Kidney (tissue), 14 donors: ENCODE data around the gene VSNL1. TPM values are rescaled to one million over a fixed set of nuclear protein-coding genes. Genes with fewer than 3 reads are reported as not detected.

Experiments used
- DNase-seq, 5 donors: peaks; one replicate each; pipeline ENCODE4 v3.0.0-alpha.2; 2013 to 2020
- FAIRE-seq: peaks from 2 replicates; lab custom pipeline; 2012; peaks lifted over from hg19 to GRCh38; lab: Jason Lieb, UNC
- H3K27ac ChIP-seq, 2 donors: one replicate each; pipeline ENCODE4 v1.7.0; 2013; ENCODE audit warnings: low read depth in 2 of 2, low read length in 2 of 2, inconsistent platforms in 1 of 2
- H3K27me3 ChIP-seq: one replicate; pipeline ENCODE4 v1.7.1; 2013; ENCODE audit warnings: low read length, inconsistent platforms; ENCODE audit not compliant: control insufficient read depth, insufficient read depth
- H3K36me3 ChIP-seq, 3 donors: one replicate each; pipeline versions ENCODE4 v1.7.0 to v1.7.1; 2013; ENCODE audit warnings: low read length in 3 of 3, control low read depth in 1 of 3, inconsistent platforms in 1 of 3; ENCODE audit not compliant: insufficient read depth in 3 of 3, control insufficient read depth in 2 of 3
- H3K4me1 ChIP-seq, 3 donors: one replicate each; pipeline versions ENCODE4 v1.7.0 to v1.7.1; 2013; ENCODE audit warnings: low read length in 3 of 3, inconsistent platforms in 1 of 3, low read depth in 1 of 3; ENCODE audit not compliant: control insufficient read depth in 2 of 3, insufficient read depth in 2 of 3
- H3K4me3 ChIP-seq, 3 donors: one replicate each; pipeline versions ENCODE4 v1.7.0 to v1.8.1; 2013; ENCODE audit warnings: low read length in 3 of 3, control low read depth in 1 of 3, inconsistent platforms in 1 of 3
- H3K9ac ChIP-seq, 3 donors: one replicate each; pipeline versions ENCODE4 v1.7.0 to v1.7.1; 2013; ENCODE audit warnings: low read length in 3 of 3, control low read depth in 1 of 3, inconsistent platforms in 1 of 3
- H3K9me3 ChIP-seq, 3 donors: one replicate each; pipeline versions ENCODE4 v1.7.0 to v1.7.1; 2013; ENCODE audit warnings: low read length in 3 of 3, control low read depth in 1 of 3, inconsistent platforms in 1 of 3; ENCODE audit not compliant: control insufficient read depth in 2 of 3, insufficient read depth in 1 of 3
- CTCF ChIP-seq: IDR thresholded peaks from 3 replicates; pipeline ENCODE4 v1.5.1; 2012; ENCODE audit warnings: mild to moderate bottlenecking, moderate library complexity, borderline replicate concordance; ENCODE audit not compliant: insufficient read depth; ENCODE audit errors: extremely low read depth
- intact Hi-C: fragments of 100-400 bp; cut with DNase I; formaldehyde crosslinking; loops from one replicate; pipeline ENCODE4 v1.11.1; 2022
- polyA plus RNA-seq: library from polyadenylated mRNA; stranded (reverse); fragments of 350-450 nt; fragmentation: Illumina TruSeq; extraction: RNeasy Lipid Tissue Mini Kit (QIAGEN cat#74804); gene quantifications from one replicate; pipeline ENCODE4 v1.2.3, GENCODE V29; 2014; ENCODE audit warnings: low read depth, low replicate concordance; ENCODE audit not compliant: insufficient read depth
- total RNA-seq: library from RNA; stranded (reverse); fragmentation: NEBNext Ultra II Directional; extraction: Animal tissue kit (Norgen Biotek cat#: 25700); gene quantifications from one replicate; pipeline ENCODE4 v1.2.1, GENCODE V29; 2021
- donor health status: control.
- donor health status: control.
- donor health status: control.
- donor health status: control.
- donor health status: control.
- donor health status: DM: yes; HTN: yes; CAD: no.
- donor health status: Normal renal cell carcinoma (clear cell type).

The VSNL1 gene
- total and polyA plus RNA-seq, 2 donors from 2014 or later = 0.44 to 1.0 TPM

- DNase-seq (no peak), FAIRE-seq (no peak)
Measured at GRCh38 chr2:17660219-17660618, 119.7 kb downstream of the VSNL1 start.

GRCh38 chr2:17661460-17661859 lies 121.0 kb downstream of the VSNL1 start:
- no peak for FAIRE-seq
- Histone ChIP-seq H3K36me3 (peaks cover 2 to 9% (median 5%) of the 10 kb centered on the region in 3 donors), H3K9ac (no peak overlapping the region), H3K27me3 (no peaks in the 10 kb centered on the region), H3K4me3 (no peak overlapping the region), H3K4me1 (no peaks in the 10 kb centered on the region), H3K9me3 (no peaks in the 10 kb centered on the region), H3K27ac (no peak overlapping the region)
- intact Hi-C loops = loop anchor here (10.0 kb wide), 1 partner anchor 887 kb away; no protein-coding TSS in a partner anchor
- no peak for DNase-seq
- TF ChIP-seq CTCF = no peak

More at GRCh38 chr2:17660219-17660618, 119.7 kb downstream of the VSNL1 start:
- TF ChIP-seq CTCF = no peak
- Histone ChIP-seq H3K4me3 (no peak overlapping the region), H3K36me3 (peaks cover 2 to 5% (median 4%) of the 10 kb centered on the region in 3 donors), H3K4me1 (no peaks in the 10 kb centered on the region), H3K27ac (no peak overlapping the region), H3K27me3 (no peaks in the 10 kb centered on the region), H3K9ac (no peak overlapping the region), H3K9me3 (no peaks in the 10 kb centered on the region)
- intact Hi-C loops = loop anchor here (10.0 kb wide), 1 partner anchor 885 kb away; no protein-coding TSS in a partner anchor

- intact Hi-C loops = loop anchor here (10.0 kb wide), 1 partner anchor 888 kb away; no protein-coding TSS in a partner anchor
Measured at GRCh38 chr2:17662723-17663122, 122.2 kb downstream of the VSNL1 start.

More at GRCh38 chr2:17662723-17663122, 122.2 kb downstream of the VSNL1 start:
- Histone ChIP-seq H3K9ac (no peak overlapping the region), H3K4me3 (no peak overlapping the region), H3K9me3 (no peaks in the 10 kb centered on the region), H3K27ac (no peak overlapping the region), H3K27me3 (no peaks in the 10 kb centered on the region), H3K4me1 (no peaks in the 10 kb centered on the region), H3K36me3 (peaks cover 2 to 9% (median 5%) of the 10 kb centered on the region in 3 donors)
- TF ChIP-seq CTCF = no peak
- FAIRE-seq = no peak
- no peak for DNase-seq
